ENCODE measurements around the gene TPRG1.

Gene TPRG1

DNA sequence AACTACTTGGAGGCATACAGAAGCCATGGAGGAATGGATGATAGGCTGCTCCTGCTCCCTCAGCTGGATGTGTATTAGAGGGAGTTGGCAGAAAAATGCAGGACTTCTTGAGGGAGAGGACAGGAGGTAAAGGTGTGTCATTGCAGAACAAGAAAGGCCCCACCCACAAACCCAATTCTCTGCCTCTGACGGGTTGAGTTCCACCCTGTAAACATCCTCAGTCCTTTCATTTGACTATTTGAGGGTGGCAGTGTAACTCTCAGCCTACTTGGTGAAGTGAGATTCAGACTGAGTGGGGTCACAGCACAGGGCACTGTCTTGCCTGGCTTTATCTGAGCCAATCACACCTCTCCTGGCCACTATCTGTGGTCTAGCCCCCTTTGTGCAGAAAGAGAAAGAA lies at the start of gene TPRG1:
Gene TPRG1 (plus strand): TSS at position 265 of the 400 bp plus-strand sequence. CDS start 35,414 bp downstream, outside the sequence.
- FAIRE-seq, result no peak

GRCh38 chr3:189122110-189122509 lies 49.7 kb upstream of the TPRG1 start:
- FAIRE-seq (no peak), DNase-seq (ENCODE audit: low spot score) (no peak)

More for the DNA sequence above, at the start of gene TPRG1:
- no peak for DNase-seq (ENCODE audit: low spot score)

DNA sequence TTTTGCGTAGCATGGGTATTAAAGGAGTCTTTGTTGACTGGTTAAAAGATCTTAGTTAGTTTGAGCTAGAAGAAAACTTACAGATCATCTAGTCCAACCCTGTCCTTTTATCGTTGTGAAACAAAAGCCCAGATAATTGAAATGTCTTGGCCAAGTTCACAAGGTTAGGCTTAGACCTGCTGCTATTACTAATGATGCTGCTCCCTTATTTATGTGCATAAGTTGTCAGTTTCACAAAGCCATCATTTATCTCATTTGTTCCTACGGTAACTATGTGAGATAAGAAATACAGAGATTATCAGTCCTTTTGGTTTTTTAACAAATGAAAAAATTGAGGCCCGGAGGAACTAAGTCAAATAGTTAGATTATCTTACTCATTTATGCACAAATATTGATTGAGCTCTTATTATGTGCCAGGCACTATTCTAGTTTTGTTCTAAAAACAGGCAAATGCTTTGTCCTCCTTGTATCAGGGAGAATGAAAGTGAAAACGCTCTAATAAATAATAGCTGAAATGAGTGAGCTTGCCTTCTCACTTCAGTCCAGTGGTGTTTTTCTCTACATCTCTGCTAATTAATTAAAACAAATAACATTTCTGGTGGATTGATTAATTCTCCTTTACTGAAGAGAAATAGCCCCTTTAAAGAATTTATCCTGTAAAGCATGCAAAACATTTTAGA lies 49.1 kb upstream of the TPRG1 start:
- FAIRE-seq (no peak), DNase-seq (ENCODE audit: low spot score) (no peak)

- no peak for DNase-seq (ENCODE audit: low spot score)
- no peak for FAIRE-seq
Measured at GRCh38 chr3:189123595-189124387, 48.0 kb upstream of the TPRG1 start.

- FAIRE-seq (peak; percentile 93), DNase-seq (ENCODE audit: low spot score) (peak; percentile 78)
Measured at GRCh38 chr3:189132231-189132671, 39.5 kb upstream of the TPRG1 start.

DNA sequence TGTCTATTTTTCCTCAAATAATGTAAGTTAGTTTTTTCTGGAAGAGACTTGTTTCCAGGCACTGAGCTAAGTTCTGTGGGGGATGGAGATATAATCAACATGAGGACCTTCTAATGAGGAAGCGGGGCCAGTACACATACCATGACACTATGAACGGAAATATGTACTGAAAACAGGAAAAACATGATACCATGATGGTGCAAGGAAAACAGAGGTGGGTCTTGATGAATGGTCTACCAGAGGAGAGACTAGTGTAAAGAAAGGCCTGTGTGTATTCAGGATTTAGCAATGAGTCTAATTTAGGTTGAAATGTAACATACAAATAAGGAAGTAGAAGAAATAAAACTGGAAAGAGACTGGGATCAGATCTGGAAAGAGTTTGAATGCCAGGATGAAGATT lies 38.9 kb upstream of the TPRG1 start:
- FAIRE-seq, result no peak
- DNase-seq (ENCODE audit: low spot score), result no peak

DNA sequence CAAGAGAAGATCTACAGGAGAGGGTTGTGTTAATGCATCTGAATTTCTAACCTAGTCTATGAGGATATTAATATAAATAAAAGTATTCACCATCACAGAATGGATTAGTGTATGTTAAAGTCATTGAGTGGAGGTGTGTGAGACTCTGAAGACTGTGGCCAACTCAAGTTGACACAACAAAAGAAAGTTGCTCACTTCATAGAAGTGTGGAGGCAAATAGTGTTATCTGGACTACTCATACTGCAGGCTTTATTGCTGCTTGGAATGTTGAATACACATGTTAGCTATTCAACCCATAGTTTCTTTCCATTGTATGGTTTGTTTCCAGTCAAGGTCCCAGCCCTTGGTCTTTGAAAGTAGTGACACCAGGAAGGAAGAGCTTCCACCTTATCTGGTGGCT lies 38.0 kb upstream of the TPRG1 start:
- DNase-seq (ENCODE audit: low spot score) (no peak), FAIRE-seq (no peak)

- no peak for FAIRE-seq
- no peak for DNase-seq (ENCODE audit: low spot score)
Measured at GRCh38 chr3:189137416-189137815, 34.4 kb upstream of the TPRG1 start.

- no peak for DNase-seq (ENCODE audit: low spot score)
- no peak for FAIRE-seq
Measured at GRCh38 chr3:189138901-189139610, 32.7 kb upstream of the TPRG1 start.

GRCh38 chr3:189139611-189139940 lies 32.2 kb upstream of the TPRG1 start:
- DNase-seq (ENCODE audit: low spot score) (no peak), FAIRE-seq (no peak)

DNA sequence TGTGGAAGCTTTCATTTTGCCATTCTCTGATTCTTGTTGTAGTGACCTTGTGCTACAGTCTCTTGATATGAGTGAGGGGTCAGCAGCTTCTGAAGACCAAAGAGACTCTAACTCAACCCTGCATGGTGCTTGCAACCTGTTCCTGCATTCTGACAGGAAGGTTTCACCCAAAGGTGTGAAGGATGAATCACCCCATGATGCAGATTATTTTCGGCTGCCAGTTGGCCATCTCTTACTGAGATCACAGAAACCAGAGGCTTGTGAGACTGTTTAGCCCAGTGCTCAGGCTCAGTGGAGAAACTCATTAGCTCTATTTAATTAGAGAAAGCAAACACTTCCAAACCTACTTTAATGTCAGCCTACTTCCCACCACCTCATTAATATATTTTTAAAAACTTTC lies 29.2 kb upstream of the TPRG1 start:
- DNase-seq (ENCODE audit: low spot score), result no peak
- FAIRE-seq, result no peak

DNA sequence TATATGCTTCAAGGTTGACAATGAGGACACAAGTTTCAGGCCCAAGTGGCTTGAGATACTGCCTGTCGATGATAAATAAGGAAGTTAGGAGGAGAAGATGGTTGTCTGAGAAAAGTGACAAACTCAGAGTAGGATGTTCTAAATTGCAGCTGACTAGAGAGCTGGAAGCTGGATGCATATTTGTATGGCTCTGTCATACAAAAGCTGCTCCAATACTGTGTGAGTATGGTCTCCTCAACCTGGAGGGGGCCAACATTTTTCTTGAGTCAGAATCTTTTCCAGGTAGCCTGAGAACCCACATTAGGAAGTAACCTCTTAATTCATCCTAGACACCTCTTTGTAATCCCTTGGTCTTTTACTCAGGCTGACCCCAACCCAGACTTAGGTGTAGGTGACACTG lies 28.4 kb upstream of the TPRG1 start:
- no peak for FAIRE-seq
- DNase-seq (ENCODE audit: low spot score), result no peak

GRCh38 chr3:189143771-189144170 lies 28.0 kb upstream of the TPRG1 start:
- FAIRE-seq (no peak), DNase-seq (ENCODE audit: low spot score) (no peak)

- FAIRE-seq (no peak), DNase-seq (ENCODE audit: low spot score) (no peak)
Measured at GRCh38 chr3:189144645-189145044, 27.1 kb upstream of the TPRG1 start.

DNA sequence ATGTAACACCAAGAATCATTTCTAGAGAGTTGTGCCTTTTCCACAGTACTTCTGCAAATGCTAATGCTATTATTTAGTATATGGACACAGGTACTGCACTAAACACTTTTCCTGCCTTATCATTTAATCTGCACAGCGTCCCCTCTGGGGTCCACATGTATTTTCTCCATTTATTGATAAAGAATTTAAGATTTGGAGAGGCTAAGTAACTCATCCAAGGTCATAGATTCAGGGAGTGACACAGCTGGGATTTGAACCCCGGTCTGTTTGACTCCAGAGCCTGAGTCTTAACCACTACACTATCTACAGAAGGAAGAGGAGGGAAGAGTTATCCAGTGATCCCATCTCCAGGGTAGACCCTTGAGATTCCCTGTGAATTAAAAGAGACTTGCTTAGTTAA lies 24.9 kb upstream of the TPRG1 start:
- no peak for DNase-seq (ENCODE audit: low spot score)
- no peak for FAIRE-seq

DNA sequence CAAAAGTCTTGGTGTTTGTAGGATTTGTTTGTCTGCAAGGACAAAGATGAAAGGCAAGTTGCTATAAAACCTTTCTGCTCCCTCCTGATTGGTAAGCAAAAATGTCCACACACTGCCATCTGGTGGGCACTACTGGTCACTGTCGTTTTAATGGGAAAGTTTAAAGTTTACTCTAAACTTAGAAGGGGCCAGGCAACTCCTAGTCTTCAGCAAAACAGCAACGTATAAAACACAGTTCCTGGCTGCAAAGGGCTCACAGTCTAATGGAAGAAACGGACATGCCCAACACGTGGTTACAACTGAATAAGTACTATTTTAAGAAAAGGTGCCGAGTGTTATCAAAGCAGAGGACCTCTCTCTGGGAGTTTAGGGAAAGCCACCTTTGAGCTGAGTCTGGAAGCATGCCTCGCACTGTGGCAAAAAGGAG lies 23.7 kb upstream of the TPRG1 start:
- FAIRE-seq, result no peak
- peak; percentile 19 for DNase-seq (ENCODE audit: low spot score)

DNA sequence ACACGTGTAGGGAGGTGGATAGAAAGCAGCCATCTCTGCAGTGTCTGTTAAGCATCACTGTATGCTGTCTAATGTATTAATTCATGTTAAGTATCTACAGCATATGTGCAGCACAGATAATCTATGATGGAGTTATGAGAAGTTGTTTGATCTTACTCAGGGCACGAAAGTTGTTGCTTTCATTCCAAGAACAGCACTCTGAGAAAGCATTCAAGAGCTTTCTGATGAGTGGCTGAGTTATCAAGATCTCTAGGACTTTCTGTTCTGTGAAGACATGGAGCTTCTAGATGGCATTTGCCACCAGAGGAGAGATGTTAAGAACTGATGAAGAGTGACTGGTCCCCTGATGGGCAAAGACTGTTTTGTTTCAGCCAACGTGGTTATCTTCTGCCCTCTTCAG lies 22.6 kb upstream of the TPRG1 start:
- DNase-seq (ENCODE audit: low spot score) (no peak), FAIRE-seq (no peak)

GRCh38 chr3:189157232-189158007 lies 14.4 kb upstream of the TPRG1 start:
- FAIRE-seq (no peak), DNase-seq (ENCODE audit: low spot score) (no peak)

DNA sequence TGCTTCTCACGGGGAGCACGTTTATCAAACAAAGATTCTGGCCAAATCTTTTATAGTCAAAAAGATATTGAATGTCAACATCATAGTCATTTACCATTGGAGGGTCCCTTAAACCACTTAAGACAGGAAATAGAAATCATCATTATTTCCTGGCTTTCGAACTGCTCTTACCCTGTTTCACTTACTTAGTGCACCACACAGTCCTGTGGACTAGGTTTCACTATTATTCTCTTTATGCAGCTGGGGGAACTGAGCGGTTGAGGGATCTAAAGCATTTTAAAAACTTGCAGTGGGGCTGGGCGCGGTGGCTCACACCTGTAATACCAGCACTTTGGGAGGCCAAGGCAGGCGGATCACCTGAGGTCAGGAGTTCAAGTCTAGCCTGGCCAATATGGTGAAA lies 13.7 kb upstream of the TPRG1 start:
- no peak for DNase-seq (ENCODE audit: low spot score)
- FAIRE-seq, result no peak

DNA sequence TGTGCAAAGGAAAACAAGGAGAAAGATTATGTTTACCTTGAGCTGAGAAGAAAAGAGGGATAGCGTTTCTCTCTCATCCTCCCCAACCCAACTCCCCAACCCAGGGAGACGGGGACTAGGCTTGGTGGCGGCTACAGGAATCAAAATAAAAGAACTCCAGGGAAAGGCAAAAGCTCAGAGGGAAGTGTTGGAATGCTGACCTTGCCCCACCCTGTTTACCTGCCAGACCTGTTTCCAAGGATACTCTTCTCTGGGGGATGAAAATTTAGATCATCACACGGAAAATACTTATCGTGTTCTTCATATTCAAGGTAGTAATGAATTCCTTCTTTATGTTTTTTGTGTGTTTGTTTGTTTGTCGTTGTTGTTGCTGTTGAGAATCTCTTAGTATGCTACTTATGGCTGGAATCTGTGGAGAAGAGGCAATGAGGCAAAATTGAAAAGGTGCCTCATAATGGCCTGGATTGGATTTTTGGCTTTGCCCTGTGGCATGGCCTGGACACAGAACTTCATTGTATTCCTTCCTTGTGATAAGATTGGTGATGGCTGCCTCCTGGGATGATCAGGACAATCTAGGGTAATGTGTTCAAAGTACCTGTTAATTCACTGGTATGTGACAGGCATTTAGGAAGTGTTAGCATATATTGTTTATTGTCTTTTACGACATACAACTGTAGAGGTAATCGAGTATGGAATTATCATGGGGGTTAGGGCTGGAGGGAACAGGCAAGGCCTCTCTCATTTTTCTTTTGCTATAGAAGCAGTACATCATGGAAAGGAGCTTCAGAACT lies 11.1 kb upstream of the TPRG1 start:
- DNase-seq (ENCODE audit: low spot score) (no peak), FAIRE-seq (no peak)

All from RCC 7860 (cell line).